Activated T-cell treated with anti-CD3 and anti-CD28 coated beads, Interleukin-2, amount 50 U/mL, for 48 hours (primary cell): ENCODE data around the gene CARD11.

Source experiments
- DNase-seq, 2 experiments: peaks; one replicate each; pipeline ENCODE4 v3.0.0-alpha.2; 2020

The CARD11 gene

GRCh38 chr7:3043544-3044371, at the start of gene CARD11:
TSS of gene CARD11 (minus strand) at chr7:3043867. CDS start at chr7:2958506, 85,361 bp downstream.
- peak; percentile 74 to 76 for DNase-seq

DNA sequence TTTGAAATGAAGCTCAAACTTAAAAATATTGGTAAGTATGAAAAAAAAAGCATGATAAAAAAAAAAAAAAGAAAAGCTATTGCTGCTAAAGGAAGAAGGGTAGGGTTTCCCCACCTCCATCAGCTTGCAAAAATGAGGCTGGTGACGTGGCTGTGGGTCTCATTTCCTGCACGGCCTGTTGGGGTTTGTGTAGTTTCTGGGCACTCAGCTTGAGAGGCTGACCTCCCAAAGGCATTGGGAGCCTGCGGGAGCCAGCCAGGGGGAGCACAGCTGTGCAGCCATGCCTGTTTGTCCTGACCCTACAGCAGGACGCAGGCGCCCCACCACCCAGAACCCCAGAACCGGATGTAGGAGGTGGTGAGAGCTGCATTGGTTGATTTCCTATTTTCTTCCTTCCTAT, 48.8 kb upstream of the CARD11 start:
- DNase-seq: peak; percentile 78 to 83

- DNase-seq: peak in 1 of 2 experiments; percentile 46
These were observed 48.0 kb upstream of the CARD11 start for GRCh38 chr7:3091631-3092030.

- DNase-seq: no peak
These were observed 45.8 kb upstream of the CARD11 start for GRCh38 chr7:3089493-3089892.

DNA sequence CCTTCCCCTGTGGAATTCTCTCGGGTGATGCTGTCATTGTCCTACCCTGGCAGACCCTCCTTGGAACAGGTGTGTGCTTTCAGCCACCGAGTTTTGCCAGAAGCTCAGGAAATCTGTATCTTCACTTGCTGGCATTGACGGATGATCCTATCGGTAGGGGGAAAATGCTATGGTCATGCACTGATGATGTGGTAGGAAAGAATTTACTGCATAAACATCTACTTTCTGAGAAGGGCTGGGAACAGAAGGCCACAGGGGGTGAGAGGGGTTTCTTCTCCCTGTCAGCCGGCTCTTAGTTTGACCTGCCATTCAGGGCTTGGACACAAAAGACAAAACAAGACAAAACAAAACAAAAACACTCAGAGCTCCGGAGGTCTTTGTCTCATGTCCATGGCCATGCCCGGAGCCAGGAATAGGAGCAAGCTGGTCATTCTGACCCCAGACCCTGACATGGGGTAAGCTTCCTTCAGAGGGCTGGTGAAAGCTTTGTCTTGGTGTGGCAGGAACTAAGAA, 43.6 kb upstream of the CARD11 start:
- no peak for DNase-seq

DNA sequence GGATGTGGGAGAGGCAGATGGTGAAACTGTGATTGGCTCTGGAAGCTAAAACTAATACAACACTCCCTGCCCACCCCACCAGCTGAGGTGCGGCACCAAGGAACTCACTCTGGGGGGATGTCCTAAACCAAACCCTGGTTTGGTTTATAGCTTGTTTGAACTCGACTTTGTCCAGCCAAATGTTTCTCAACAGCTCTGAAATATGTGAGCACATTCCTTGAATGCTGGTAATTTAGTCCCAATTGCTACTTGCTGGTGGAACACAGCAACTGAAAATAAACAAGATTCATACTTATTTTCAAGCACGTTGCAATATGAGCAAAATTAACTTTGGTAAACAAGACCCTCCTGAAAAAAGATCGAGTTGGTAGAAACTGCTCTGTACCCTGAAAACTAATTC, 39.7 kb upstream of the CARD11 start:
- DNase-seq: no peak

DNA sequence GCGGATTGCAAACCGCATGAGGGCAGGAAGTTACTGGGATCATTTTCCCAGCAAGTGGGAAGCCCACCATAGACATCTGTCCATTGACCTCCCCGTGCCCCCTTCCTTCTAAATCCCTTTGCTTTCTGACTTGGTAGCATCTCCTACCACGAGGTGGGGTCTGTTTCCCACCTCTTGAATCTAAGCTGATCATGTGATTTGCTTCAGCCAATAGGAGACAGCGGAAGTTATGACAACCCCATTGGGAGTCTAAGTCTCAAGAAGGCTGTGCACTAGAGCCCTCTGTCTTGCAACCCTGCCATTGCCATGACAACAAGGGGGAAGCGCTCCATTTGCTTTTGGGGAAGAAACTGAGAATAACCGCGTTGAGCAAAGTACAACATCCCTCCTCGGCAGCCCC, 39.2 kb upstream of the CARD11 start:
- DNase-seq: no peak

GRCh38 chr7:3082386-3082785, 38.7 kb upstream of the CARD11 start:
- no peak for DNase-seq

- DNase-seq: no peak
These were observed 36.4 kb upstream of the CARD11 start for GRCh38 chr7:3080106-3080505.

DNA sequence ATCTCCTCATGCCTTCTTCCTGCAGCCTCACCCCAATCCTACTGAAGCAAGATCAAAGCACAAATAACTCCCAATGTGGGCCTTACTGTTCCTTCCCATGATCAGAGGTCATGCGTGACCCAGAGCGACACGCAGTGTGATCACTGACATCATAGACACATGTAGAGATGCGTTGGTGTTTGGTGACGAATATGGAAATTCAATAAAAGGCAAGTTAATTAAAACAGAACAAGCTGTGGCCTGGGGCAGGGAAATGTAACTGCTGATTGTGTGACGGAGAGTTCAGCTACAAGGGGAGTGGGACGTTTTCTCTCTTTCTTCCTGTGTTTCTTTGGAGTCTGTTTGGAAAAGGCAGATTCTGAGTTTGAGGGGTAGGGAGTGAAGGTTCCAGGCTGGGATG, 34.8 kb upstream of the CARD11 start:
- no peak for DNase-seq

GRCh38 chr7:3076700-3077099, 33.0 kb upstream of the CARD11 start:
- DNase-seq: no peak

DNA sequence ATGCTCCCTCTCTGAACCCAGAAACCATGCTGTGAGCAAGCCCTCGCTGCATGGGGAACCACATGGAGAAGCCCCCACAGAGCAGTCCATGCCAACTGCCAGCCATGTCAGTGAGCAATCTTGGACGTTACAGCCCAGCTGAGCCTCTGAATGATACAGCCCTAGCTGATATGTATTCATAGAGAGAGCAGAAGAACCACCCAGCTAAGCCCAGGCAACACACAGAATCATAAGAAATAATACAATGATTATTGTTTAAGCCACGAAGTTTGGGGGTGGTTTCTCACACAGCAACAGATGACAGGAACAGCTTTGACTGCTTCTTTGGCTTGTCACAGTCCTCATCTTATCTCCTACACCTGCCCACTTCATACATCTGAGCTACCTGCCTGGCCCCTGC, 32.5 kb upstream of the CARD11 start:
- DNase-seq: no peak

DNA sequence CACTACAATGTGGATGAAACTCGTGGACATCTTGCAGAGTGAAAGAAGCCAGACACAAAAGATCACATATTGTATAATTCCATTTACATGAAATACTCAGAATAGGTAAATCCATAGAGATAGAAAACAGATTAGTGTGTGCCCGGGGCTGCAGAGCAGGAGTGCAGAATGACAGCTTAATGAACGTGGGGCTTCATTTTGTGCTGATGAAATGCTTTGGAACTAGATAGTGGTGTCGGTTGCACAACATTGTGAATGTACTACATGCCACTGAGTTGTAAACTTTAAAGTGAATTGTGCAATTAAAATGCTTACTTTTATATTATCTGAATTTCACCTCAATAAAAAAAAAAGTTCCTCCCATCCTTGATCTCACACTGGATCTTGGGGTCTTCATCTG, 31.8 kb upstream of the CARD11 start:
- no peak for DNase-seq

- no peak for DNase-seq
These were observed 30.8 kb upstream of the CARD11 start for GRCh38 chr7:3074459-3074821.

GRCh38 chr7:3073763-3074458, 30.2 kb upstream of the CARD11 start:
- no peak for DNase-seq

DNA sequence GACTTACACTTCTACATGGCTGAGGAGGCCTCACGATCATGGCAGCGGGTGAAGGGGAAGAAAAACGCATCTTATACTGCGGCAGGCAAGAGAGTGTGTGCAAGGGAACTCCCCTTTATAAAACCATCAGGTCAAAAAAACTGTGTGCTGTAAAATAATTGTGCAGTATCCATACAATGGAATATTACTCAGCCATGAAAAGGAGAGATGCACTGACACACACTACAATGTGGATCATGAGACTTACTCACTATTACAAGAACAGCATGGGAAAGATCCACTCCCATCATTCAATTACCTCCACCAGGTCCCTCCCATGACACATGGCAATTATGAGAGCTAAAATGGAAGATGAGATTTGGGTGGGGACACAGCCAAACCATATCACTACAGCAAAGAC, 27.2 kb upstream of the CARD11 start:
- DNase-seq: no peak

- no peak for DNase-seq
These were observed 26.2 kb upstream of the CARD11 start for GRCh38 chr7:3069771-3070449.

GRCh38 chr7:3068530-3068929, 24.9 kb upstream of the CARD11 start:
- DNase-seq: no peak

DNA sequence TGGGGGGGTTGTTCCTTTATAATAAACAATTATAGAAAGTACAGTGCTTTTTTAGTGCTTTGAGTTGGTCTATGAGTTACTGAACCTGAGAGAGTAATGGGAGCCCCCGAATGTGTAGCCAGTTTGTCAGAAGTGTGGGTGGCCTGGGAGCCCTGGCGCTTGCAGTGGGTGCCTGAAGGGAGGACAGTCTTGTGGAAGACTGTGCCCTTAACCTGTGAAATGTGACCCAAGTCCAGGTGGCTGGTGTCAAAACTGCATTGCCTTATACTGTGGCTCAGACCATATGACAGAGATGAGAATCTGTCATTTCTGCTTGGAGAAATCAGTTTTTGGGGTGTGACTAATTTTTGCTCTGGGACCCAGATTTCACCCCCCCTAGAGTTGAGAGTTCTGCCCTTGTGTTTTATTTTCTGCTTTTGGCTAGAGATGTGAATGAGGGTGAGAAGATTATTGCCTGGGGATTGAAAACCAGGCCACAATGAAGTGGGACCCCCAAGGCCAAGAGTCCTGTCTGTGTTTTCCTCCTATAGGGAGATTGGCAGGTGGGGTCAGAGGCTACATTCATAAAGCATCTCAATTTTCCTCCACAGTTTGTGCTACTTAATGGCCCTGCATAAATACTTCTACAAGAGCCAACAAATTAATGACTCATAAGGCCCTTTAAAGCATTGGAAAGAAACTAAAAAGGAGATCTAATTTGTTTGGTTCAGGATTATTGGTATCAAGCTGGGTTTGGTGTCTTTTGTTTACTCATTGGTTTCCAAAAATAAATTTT, 24.1 kb upstream of the CARD11 start:
- DNase-seq: no peak

DNA sequence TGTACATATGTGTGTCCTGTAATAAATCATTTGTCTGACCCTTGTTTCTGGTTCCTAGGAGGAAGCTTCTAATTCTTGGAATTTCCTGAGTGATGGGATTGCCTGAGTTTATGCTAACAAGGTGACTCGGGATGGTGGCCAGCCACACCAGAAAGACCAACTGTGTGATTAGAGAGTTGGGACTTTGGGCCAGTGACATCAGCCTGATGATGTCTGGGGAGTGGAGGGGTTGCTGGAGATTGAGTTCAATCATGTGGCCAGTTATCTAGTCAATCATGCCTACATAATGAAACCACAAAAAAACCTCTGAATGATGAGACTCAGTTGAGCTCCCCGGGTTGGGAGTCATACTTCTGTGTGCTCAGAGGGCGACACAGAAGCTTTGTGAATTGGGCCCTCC, 23.5 kb upstream of the CARD11 start:
- peak; percentile 41 to 47 for DNase-seq

- DNase-seq: no peak
These were observed 22.8 kb upstream of the CARD11 start for GRCh38 chr7:3066506-3066905.

DNA sequence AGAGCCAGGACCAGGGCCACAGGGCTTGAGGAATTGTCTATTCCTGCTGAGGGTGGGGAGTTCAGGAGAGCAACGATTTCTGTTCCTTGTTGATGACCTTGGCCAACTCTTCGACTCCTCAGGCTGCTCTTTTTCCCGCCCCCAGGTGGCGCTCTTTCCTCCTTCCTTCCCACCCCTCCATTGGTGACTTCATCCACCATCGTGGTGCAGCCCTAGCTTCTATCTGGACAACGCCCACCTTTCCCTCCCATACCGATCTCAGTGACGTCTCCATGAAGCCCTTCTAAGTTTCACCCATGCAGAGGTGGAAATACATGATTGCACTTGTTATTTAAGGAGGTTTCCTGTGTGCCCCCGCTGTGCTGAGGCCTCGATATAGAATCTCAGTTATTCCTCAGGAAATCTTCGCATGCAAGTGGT, 22.1 kb upstream of the CARD11 start:
- DNase-seq: peak; percentile 78 to 84

- DNase-seq: no peak
These were observed 20.4 kb upstream of the CARD11 start for GRCh38 chr7:3064067-3064466.
